GM18868 (cell line): Measurements from ENCODE around the gene TXN2.
"Not testable (repeated sequence)": the region's sequence is repeated elsewhere in the genome, so short reads cannot be mapped to it uniquely, and the experiment has no call there.

Experiments
- ATAC-seq: cut with Tn5 transposase; IDR thresholded peaks from one replicate; pipeline ENCODE4 v1.9.1; 2021; ENCODE audit warnings: mild to moderate bottlenecking, moderate library complexity; ENCODE audit not compliant: unreplicated experiment

The TXN2 gene

GRCh38 chr22:36432592-36433317 lies 48.7 kb downstream of the TXN2 start:
- no peak for ATAC-seq

- ATAC-seq: no peak
Observed at GRCh38 chr22:36431977-36432376, 49.5 kb downstream of the TXN2 start.

DNA sequence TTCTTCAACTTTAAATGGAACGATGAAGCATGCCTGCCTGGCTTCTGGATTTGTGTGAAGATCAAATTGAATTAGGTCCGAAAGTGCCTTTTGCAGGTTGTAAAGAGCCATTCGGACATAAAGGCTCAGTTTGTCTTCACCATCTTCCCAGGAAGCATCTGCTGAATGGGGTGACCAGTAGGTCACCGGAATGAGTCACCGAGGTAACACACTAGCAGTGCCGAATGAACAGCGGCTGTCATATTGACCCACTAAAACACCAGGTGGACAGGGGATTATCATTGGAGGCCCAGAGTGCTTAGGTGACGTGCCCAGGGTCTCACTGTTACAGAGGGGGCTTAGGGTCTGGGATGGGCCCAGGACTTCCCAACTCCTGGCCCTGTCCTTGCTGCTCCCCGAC lies 50.6 kb downstream of the TXN2 start:
- no peak for ATAC-seq

- ATAC-seq: not testable (repeated sequence)
Observed at GRCh38 chr22:36427952-36428351, 53.5 kb downstream of the TXN2 start.

DNA sequence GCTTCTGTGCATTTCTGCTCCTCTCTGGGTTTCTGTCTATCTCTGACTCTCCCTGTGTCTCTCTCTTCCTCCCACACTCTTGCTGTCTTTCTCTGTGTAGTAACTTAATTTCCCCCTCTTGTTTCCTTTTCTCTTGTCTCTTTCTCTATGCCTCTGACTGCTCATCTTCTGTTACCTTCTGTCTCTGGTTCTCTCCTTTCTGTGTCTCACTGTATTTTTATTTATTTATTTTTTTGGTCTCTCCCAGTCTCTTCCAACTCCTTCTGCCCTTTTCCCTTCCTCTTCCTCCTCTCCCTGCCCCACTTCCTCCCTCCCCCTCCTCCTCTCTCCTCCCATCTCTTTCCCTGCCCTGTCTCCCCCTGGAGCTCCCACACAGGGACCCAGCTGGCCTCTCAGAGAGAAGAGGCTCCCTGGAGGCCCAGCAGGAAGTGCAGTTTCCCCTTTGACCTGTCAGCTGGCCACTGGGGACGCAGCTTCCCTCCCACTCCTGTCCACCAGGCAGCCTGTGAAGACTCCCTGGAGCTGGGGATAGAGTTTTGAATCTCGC lies 55.4 kb downstream of the TXN2 start:
- no peak for ATAC-seq

- no peak for ATAC-seq
Observed at GRCh38 chr22:36424901-36425579, 56.4 kb downstream of the TXN2 start.

- ATAC-seq: not testable (repeated sequence)
Observed at GRCh38 chr22:36424466-36424865, 57.0 kb downstream of the TXN2 start.

GRCh38 chr22:36423461-36424404 lies 57.7 kb downstream of the TXN2 start:
- no peak for ATAC-seq

GRCh38 chr22:36422287-36423014 lies 59.0 kb downstream of the TXN2 start:
- no peak for ATAC-seq

- ATAC-seq: no peak
Observed at GRCh38 chr22:36419912-36420882, 61.2 kb downstream of the TXN2 start.

DNA sequence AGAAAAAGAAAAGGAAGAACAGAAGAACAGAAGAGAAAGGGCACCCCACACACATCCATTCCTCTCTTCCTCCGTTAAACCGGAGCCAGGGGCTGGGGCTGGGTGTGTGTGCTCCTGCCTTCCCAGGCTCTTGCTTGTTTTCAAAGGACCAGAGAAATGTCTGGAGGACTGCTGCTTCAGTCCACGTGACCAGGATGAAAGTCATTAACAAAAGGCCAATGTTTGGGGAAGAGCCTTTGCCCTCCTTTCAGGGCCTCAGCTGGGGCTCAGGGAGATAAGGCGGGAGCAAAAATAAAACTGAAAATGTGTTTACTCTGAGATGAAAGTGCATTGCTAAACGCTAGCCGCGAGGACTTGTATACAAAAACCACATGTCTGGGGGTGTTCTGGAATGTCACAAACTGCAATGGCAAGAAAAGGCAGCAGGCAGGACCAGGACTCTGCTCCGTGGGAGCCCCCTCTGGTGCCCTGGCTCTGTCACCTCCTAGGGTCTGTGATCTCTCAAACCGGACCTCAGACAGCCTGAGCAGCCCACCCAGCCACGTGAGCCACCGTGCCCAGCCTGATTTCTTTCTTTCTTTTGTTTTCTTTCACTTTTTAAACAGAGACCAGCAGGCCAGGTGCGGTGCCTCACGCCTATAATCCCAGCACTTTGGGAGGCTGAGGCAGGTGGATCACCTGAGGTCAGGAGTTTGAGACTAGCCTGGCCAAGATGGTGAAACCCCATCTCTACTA lies 62.1 kb downstream of the TXN2 start:
- no peak for ATAC-seq

- ATAC-seq: no peak
Observed at GRCh38 chr22:36417281-36417686, 64.2 kb downstream of the TXN2 start.
